ENCODE data around the gene BIRC6. TPM values are rescaled to one million over a fixed set of nuclear protein-coding genes. Genes with fewer than 3 reads are reported as not detected.
A peak's percentile ranks its signal among the peaks of the same experiment; 100 is the strongest.

BIRC6 gene
- polyA plus RNA-seq, 3 donors, result 11.5 to 32.6 (median 12.9) TPM

GRCh38 chr2:32399221-32399620, 42.4 kb downstream of the BIRC6 start:
- Histone ChIP-seq H3K9me3 (replicated peaks in 1 of 2; ENCODE audit: control insufficient read depth in 1 of 2, insufficient read depth in 1 of 2, low read length in 2 of 2) (no peaks in the 10 kb centered on the region), H3K4me3 (replicated peaks in 1 of 3; ENCODE audit: low read depth in 2 of 3, low read length in 3 of 3) (no peak overlapping the region), H4K20me1 (ENCODE audit: insufficient read depth, low read length) (peaks cover 10% of the 10 kb centered on the region), H3K27me3 (ENCODE audit: control insufficient read depth in 2 of 2, insufficient read depth in 2 of 2, low read length in 2 of 2) (no peaks in the 10 kb centered on the region), H3K36me3 (replicated peaks in 1 of 2; ENCODE audit: control insufficient read depth in 1 of 2, insufficient read depth in 2 of 2, low read length in 2 of 2) (peaks cover 63 to 80% of the 10 kb centered on the region in 2 donors), H2AFZ (ENCODE audit: insufficient read depth, low read depth, low read length, poor library complexity, severe bottlenecking) (no peak overlapping the region), H3K79me2 (ENCODE audit: insufficient read depth, low read length) (peaks cover 6% of the 10 kb centered on the region), H3K27ac (ENCODE audit: low read depth in 1 of 2, low read length in 2 of 2) (no peak overlapping the region), H3K4me2 (replicated peaks; ENCODE audit: extremely low read depth, low read length, poor library complexity, severe bottlenecking) (no peak overlapping the region), H3K9ac (ENCODE audit: insufficient read depth, low read length, poor library complexity, severe bottlenecking) (no peak overlapping the region), H3K4me1 (ENCODE audit: control insufficient read depth in 1 of 2, insufficient read depth in 2 of 2, low read length in 2 of 2) (no peaks in the 10 kb centered on the region)
- no peaks in the 10 kb centered on the region for H3K9me3 Mint-ChIP-seq
- no CpG with 5 or more reads among the region's 5 CpGs for WGBS (ENCODE audit: insufficient coverage)
- peaks cover 0 to 2% (median 0%) of the 10 kb centered on the region in 3 donors for H3K27me3 Mint-ChIP-seq (ENCODE audit: low read depth in 3 of 3)
- no peak for DNase-seq
- H3K27ac Mint-ChIP-seq, result peak overlapping the region in 1 of 7 donors; percentile 30
- TF ChIP-seq, protein P1, sequence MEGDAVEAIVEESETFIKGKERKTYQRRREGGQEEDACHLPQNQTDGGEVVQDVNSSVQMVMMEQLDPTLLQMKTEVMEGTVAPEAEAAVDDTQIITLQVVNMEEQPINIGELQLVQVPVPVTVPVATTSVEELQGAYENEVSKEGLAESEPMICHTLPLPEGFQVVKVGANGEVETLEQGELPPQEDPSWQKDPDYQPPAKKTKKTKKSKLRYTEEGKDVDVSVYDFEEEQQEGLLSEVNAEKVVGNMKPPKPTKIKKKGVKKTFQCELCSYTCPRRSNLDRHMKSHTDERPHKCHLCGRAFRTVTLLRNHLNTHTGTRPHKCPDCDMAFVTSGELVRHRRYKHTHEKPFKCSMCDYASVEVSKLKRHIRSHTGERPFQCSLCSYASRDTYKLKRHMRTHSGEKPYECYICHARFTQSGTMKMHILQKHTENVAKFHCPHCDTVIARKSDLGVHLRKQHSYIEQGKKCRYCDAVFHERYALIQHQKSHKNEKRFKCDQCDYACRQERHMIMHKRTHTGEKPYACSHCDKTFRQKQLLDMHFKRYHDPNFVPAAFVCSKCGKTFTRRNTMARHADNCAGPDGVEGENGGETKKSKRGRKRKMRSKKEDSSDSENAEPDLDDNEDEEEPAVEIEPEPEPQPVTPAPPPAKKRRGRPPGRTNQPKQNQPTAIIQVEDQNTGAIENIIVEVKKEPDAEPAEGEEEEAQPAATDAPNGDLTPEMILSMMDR (IDR thresholded peaks at IDR 0.05), result no peak
- H3K4me3 Mint-ChIP-seq, result no peak overlapping the region
- intact Hi-C loops (cut with micrococcal nuclease), result no loop called here
- peaks cover 61 to 66% of the 10 kb centered on the region in 2 donors for H3K36me3 Mint-ChIP-seq
- H3K4me1 Mint-ChIP-seq, result no peaks in the 10 kb centered on the region

DNA sequence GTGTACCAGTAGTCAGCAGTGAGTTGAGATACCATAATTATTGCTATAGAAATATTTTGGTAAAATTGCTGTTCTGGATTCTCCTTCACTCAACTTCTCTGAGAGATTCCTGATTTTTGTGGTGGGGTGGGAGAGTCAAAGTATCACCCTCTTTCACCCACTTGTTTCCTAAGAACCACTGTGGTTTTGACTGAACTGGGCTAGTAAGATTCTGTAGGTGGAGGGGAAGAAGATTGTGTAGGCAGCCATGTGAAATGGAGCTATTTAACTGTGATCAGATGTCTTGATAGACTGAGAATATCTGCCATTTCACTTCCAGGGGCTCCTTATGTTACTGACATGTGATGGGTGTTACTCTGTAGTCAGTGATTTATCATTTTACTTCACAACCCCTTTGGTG, 45.3 kb downstream of the BIRC6 start:
- Histone ChIP-seq H3K4me3 (replicated peaks in 1 of 3; ENCODE audit: low read depth in 2 of 3, low read length in 3 of 3) (no peak overlapping the region), H3K9ac (ENCODE audit: insufficient read depth, low read length, poor library complexity, severe bottlenecking) (no peak overlapping the region), H3K79me2 (ENCODE audit: insufficient read depth, low read length) (peaks cover 6% of the 10 kb centered on the region), H3K9me3 (replicated peaks in 1 of 2; ENCODE audit: control insufficient read depth in 1 of 2, insufficient read depth in 1 of 2, low read length in 2 of 2) (no peaks in the 10 kb centered on the region), H3K36me3 (replicated peaks in 1 of 2; ENCODE audit: control insufficient read depth in 1 of 2, insufficient read depth in 2 of 2, low read length in 2 of 2) (peaks cover 64 to 79% of the 10 kb centered on the region in 2 donors), H3K27ac (ENCODE audit: low read depth in 1 of 2, low read length in 2 of 2) (no peak overlapping the region), H3K4me1 (ENCODE audit: control insufficient read depth in 1 of 2, insufficient read depth in 2 of 2, low read length in 2 of 2) (no peaks in the 10 kb centered on the region), H3K27me3 (ENCODE audit: control insufficient read depth in 2 of 2, insufficient read depth in 2 of 2, low read length in 2 of 2) (no peaks in the 10 kb centered on the region), H3K4me2 (replicated peaks; ENCODE audit: extremely low read depth, low read length, poor library complexity, severe bottlenecking) (no peak overlapping the region), H4K20me1 (ENCODE audit: insufficient read depth, low read length) (peaks cover 8% of the 10 kb centered on the region), H2AFZ (ENCODE audit: insufficient read depth, low read depth, low read length, poor library complexity, severe bottlenecking) (no peak overlapping the region)
- peaks cover 59 to 65% of the 10 kb centered on the region in 2 donors for H3K36me3 Mint-ChIP-seq
- no peaks in the 10 kb centered on the region for H3K27me3 Mint-ChIP-seq (ENCODE audit: low read depth in 3 of 3)
- H3K9me3 Mint-ChIP-seq, result no peaks in the 10 kb centered on the region
- no peaks in the 10 kb centered on the region for H3K4me1 Mint-ChIP-seq
- no peak overlapping the region for H3K4me3 Mint-ChIP-seq
- H3K27ac Mint-ChIP-seq, result peak overlapping the region in 3 of 7 donors; percentile 9 to 63 (median 25)
- DNase-seq, result no peak
- intact Hi-C loops (cut with micrococcal nuclease), result no loop called here
- TF ChIP-seq, protein P1 (IDR thresholded peaks at IDR 0.05), result no peak
